Adipose tissue (tissue), 3 donors: ENCODE data around the gene CRTC1. TPM values are rescaled to one million over a fixed set of nuclear protein-coding genes. Genes with fewer than 3 reads are reported as not detected.

Source experiments
- H3K27ac ChIP-seq: one replicate; pipeline ENCODE4 v1.5.1; 2013; ENCODE audit warnings: low read depth, low read length
- WGBS, 3 donors: extraction: QIAGEN DNeasy Blood & Tissue Kit; methylation state at CpG; one replicate each; pipeline ENCODE4 v1.1.7; 2013; 5-methylcytosine and 5-hydroxymethylcytosine counted together
- polyA plus RNA-seq, 3 donors: library from polyadenylated mRNA; stranded (reverse); fragments of 200-250 nt; gene quantifications; one replicate each; pipeline ENCODE4 v1.2.3, GENCODE V29; 2013
- donor health status: healthy with polysubstance abuse.
- donor health status: Bipolar disorder and iron deficiency.
- donor health status: healthy.

Gene CRTC1, protein sequence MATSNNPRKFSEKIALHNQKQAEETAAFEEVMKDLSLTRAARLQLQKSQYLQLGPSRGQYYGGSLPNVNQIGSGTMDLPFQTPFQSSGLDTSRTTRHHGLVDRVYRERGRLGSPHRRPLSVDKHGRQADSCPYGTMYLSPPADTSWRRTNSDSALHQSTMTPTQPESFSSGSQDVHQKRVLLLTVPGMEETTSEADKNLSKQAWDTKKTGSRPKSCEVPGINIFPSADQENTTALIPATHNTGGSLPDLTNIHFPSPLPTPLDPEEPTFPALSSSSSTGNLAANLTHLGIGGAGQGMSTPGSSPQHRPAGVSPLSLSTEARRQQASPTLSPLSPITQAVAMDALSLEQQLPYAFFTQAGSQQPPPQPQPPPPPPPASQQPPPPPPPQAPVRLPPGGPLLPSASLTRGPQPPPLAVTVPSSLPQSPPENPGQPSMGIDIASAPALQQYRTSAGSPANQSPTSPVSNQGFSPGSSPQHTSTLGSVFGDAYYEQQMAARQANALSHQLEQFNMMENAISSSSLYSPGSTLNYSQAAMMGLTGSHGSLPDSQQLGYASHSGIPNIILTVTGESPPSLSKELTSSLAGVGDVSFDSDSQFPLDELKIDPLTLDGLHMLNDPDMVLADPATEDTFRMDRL
- 1 to 10 TPM; 5.3 to 8.3 (median 5.4) TPM for polyA plus RNA-seq

DNA sequence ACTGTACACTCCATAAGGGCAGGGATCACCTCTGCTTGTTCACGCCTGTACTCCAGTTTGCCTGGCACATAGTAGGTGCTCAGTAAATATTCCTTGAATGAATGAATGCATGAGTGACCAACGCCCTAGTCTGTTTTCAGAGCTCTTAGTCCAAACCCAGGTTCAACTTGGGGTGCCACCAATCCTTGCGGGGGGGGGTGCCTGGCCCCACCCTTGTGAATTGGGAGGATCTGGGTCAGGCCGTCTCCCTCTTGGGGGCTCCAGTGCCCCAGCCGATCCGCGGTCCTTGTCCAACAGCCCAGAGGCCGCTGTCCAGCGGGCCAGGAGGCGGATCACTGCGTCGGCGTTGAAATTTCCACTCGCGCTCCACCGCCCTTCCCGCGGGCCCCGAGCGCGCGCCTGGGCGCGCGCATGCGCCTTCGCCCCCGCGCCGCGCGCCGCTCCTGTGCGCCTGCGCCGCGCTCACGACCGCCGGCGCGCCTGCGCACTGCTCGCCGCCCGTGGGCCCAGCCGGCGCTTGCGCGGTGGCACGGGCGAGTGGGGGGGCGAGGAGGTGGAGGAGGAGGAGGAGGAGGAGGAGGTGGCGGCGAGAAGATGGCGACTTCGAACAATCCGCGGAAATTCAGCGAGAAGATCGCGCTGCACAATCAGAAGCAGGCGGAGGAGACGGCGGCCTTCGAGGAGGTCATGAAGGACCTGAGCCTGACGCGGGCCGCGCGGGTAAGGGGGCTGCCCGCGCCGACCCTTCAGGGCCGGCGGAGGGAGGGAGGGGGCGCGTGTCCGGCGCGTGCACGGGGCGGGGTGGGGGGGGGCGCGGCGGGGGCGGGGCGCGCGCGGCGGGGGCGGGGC lies at the start of gene CRTC1:
CRTC1 (plus strand) TSS at position 572 of the 849 bp plus-strand sequence; CDS start at position 595, 23 bp downstream.
- WGBS, 3 donors, result 1 to 3% (median 2%) methylated on average over 38 to 83 of the region's 93 CpGs
- H3K27ac ChIP-seq, result no peak within 1 kb of the TSS

DNA sequence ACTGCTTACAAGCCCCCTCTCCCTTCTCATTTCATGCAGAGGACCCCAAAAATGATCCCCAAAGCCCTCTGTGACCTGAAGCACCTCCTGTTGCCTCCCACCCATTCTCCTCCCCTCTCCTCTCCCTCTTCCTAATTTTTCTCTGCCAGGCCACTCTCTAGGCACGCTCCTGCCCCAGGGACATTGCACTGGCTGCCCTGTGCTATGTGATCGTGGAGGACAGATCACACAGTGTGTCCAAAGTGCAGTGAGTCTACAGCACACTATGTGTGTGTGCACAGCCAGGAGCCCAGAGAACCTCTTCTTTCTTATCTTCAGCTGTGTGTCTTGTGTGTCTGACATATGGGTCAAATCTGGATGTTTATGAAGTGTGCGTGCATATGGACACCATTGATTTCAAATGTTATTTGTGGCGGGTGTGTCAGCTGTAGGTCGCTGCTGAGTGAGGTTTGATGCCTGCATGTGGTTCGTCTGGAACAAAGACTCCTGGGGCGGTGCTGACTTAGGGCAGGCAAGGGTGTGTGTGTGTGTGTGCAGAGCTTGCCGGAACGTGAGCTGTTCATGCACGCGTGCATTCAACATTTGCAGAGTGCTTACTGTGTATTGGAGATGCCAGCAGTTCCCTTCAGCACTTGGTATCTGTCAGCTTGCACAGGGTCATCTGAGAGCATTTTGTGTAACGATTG lies 48.7 kb upstream of the CRTC1 start:
- WGBS, 3 donors, result 51 to 63% (median 57%) methylated on average over 12 of the region's 12 CpGs
- H3K27ac ChIP-seq, result no peak overlapping the region

DNA sequence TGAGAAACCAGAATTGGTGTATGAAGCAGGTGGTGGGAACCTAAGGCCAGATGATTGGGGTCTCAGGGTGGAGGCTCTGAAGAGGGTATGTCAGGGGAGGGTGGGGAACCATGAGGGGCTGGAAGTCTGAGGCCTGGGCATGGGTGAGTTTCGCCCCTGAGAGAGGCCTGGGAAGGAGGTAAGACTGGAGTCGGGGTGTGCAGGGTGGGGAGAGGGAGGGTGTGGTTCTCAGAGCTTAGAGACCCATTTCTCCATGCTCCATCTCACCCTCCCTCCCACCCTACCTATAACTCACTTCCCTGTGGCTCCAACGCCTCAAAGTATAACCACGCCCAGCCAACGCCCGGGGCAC lies 47.7 kb upstream of the CRTC1 start:
- no peak overlapping the region for H3K27ac ChIP-seq
- WGBS, 3 donors, result 5 to 25% (median 15%) methylated on average over 4 to 6 of the region's 6 CpGs

DNA sequence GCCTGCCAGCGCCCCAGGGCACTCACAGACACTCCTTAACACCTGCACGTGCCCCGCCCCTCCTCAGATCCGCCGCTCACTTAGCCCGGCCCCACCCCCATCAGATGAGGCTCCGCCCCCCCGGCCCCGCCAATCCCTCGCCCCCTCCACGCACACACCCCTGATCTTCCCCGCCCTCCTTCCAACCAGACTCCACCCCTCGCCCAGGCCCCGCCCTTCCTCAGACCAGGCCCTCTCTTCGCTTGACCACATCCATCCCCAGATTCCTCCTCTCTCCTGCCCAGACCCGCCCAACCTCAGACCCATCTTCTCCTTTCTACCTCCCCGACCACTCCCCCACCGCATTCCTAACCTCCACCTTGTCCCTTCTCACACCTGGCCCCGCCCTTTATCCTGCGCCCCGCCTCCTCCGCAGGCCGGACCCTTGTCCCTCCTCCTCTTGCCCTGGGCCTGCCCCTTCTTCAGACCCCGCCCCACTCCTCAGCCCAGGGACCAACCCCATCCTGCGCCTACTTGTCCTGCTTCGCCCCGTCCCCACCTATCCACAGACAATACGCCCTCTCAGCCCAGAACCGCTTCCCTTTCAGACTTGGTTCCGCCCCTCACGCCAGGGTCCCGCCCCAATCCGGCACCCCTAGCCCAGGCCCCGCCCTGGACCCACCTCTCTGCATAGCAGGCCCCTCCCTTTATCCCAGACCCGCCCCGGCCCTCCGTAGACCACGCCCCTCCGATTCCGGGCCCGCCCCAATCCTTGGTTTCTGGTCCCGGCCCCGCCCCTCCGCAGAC lies 47.1 kb upstream of the CRTC1 start:
- H3K27ac ChIP-seq, result no peak overlapping the region
- 1 to 2% (median 2%) methylated on average over 38 to 44 of the region's 44 CpGs for WGBS, 3 donors

DNA sequence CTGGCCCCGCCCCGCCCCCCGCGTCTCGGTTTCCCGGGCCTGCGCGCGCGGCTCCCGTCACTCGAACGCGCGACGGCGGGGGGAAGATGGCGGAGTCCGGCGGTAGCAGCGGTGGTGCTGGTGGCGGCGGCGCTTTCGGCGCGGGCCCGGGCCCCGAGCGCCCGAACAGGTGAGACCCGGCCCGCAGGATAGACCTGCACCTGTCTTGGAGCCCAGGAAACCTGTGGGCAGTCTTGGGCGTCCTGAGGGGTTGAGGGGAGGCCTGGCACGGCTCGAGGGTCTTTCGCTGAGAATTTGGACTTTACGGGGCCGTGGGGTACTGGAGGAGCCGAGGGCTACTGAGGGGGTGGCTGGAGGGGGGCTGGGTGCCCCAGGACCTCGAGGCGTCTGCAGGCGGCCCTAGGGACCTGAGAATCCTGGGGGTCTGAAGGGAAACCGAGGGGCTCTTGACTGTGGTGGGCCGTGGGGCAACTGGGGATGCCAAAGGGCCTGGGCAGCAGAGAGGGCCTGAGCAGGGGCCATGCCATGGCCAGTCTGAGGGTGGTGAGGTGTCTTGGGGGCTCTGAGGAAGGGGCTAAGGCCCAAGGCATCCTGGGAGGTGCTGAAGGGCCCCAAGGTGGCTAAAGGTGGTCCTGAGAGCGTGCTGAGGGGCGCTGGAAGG lies 46.4 kb upstream of the CRTC1 start, which contains the start of gene KLHL26:
KLHL26 (plus strand) TSS at position 60 of the 661 bp plus-strand sequence; CDS start at position 87, 27 bp downstream.
- H3K27ac ChIP-seq, result no peak within 1 kb of the TSS
- 4 to 7% (median 7%) methylated on average over 44 to 47 of the region's 47 CpGs for WGBS, 3 donors

DNA sequence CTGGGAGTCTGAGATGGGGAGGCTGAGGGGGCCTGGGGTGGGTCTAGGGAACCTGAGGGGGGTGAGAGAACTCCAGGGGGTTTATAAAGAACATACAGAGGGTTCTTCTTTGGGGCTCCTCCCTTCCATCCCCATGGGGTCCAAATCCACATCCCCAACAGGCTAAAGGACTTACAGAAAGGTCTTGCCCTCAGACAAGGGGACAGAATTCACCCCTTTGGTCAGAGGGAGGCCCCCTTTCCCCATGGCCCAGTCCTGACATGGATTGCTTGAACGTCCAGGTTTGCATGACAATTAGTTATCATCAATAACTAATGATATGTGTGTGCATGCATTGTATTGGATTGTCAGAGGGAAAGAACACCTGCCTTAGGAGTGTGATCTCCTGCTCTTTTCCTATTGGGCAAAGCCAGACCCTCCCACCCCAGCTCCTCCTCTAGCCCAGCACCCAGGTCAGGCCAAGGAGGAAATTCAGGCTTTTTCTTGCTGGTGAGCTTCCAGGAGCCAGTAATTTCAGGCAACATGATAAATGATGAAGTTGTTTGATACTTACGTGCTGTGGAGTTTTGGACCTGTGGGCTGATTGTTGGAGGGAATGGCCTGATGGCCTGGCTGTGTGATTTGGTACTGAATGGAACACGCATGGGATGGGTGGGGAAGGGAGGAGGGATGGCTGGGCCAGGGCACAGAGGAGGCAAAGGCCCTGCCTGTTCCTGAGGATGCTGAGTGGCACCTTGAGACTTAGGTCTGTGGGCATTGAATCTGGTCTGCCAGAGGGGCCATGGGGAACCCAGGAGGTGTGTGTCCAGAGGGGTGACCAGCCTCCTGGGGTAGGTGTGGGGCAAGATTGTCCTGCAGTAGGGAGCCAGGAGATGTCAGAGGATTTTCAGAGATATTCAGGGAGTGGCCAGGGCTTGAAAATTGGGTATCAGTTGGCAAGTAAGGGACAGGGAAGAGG lies 45.5 kb upstream of the CRTC1 start:
- WGBS, 3 donors, result 13 to 44% (median 35%) methylated on average over 3 of the region's 3 CpGs
- no peak overlapping the region for H3K27ac ChIP-seq

DNA sequence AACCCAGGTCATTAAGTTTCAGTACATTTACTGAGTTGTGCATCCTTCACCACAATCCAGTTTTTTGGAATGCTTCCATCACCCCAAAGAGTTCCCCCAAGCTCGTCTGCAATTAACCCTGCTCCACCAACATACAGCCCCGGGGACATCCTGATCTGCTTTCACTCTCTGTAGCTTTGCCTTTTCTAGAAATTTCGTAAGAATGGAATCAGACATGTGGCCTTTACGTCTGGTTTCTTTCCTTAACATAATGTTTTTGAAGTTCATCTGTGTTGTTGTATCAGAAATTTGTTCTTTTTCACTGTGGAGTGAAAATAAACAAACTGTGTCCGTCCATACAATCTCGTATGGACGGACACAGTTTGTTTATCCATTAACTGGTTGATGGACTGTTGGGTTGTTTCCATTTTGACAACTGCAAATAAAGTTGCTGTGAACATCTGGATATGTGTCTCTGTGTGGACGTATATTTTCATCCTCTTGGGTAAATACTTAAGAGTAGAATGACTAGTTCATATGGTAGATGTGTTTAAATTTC lies 43.7 kb upstream of the CRTC1 start:
- 64 to 73% (median 71%) methylated on average over 8 of the region's 8 CpGs for WGBS, 3 donors
- no peak overlapping the region for H3K27ac ChIP-seq

DNA sequence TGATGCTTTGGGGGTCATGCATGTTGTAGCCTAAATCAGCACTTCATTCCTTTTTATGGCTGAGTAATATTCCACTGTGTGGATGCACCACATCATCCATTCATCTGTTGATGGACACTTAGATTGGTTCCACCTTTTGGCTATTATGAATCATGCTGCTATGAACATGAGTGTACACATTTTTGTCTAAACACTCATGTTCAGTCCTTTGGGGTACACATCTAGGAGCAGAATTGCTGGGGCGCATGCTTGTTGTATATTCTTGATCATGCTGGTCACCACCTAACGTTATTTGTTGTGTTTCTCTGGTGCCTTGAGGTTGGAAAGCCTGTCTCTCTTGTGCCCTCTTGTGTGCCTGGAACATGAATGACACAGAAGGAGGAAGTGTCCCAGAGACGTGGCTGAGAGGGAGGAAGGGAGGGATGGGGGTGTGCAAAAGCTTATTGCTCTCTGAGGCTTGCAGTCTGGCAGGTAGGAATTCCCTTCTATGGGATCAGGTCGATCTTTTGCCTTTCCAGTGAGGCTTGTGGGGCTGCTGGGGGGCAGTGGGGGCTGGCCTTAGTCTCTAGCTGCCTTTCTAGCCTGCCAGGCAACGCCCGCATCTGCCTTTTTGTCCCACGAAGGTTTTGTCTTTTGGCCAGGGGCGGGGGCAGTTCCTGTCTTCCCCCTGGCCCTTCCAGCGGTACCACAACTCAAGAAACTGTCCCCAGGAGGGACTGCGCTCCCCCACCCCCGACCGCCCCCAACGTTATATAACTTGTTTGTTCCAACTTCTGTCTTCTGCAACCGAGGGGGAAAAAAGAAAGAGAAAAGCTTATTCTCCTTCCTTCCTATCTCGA lies 39.1 kb upstream of the CRTC1 start:
- no peak overlapping the region for H3K27ac ChIP-seq
- 33 to 67% (median 42%) methylated on average over 15 of the region's 15 CpGs for WGBS, 3 donors

DNA sequence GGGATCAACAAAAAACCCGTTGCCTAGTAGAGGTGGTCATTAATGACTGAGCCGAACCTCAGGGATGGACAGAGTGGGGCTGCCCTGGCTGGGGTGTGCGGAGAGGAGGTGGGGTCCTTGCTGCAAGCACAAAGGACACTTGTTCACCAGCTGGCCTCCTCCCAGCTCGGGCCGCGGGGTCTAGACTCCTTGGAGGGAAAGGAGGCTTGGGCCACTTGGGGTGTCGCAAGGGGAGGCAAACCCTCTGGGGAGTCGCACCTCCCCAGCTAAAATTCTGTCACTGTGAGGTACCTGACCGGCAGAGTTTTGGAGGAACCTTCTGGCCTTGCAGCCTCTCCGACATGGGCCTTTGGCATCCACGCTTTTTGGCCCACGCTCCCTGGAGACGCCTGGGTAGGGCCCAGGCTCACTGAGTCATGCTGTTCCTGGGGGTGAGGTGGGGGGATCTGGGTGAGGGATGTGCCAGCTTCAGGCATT lies 38.4 kb upstream of the CRTC1 start:
- WGBS, 3 donors, result 71 to 77% (median 76%) methylated on average over 13 of the region's 13 CpGs
- no peak overlapping the region for H3K27ac ChIP-seq

DNA sequence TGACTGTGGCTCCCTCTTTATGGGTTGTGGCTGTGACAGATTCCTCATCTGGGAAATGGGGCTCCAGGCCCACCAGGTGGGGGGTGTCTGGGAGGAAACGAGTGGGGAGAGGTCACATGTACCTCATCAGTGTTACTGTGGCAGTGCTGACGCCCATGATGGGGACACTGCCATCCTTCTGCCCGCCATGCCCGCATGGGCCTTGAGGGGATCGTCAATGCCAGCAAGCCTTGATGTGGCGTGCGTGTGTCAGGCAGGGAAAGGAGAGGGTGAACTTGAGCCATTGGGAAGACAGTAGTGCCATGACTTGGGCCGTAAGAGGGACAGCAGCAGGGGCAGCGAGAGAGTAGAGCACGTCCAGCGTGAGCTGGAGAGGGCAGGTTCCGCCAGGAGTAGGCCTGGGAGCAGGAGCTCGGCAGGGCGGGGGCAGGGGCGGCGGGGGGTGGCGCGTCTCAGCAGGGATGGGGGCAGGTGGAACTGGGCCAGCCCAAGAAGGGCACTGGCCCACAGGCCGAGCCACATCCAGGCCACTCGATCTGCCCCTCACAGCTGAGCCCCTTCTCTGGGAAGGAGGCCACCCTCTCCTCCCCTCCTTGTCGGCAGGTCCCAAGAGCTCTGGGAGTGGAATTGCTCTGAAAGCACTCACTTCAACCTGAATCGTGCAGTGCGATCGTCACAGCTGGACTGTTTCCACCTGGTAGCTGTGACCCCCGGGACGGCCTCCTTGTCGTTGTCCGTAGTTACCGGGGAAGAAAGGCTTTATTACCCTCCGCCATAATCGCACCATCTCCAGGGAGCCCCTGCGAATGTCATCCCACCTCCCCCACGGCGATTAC lies 36.7 kb upstream of the CRTC1 start:
- 86 to 93% (median 92%) methylated on average over 32 to 34 of the region's 34 CpGs for WGBS, 3 donors
- no peak overlapping the region for H3K27ac ChIP-seq

DNA sequence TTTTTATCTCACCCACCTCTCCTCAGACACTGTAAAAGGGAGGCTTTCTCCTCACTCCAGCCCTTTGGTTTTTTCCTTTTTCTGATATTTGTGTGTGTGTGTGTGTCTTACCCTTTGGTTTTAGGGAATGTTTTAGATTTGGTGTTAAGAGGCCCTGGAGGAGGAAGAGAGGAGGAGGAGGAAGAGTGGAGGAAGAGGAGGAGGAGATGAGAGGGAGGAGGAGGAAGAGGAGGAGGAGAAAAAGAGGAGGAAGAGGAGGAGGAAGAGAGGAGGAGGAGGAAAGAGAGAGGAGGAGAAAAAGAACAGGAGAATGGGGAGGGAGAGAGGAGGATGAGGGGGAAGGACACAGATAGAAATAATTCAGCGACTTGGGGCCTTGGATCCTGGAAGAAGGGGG lies 36.1 kb upstream of the CRTC1 start:
- 83 to 100% (median 88%) methylated on average over 1 of the region's 1 CpG for WGBS, 3 donors
- no peak overlapping the region for H3K27ac ChIP-seq

DNA sequence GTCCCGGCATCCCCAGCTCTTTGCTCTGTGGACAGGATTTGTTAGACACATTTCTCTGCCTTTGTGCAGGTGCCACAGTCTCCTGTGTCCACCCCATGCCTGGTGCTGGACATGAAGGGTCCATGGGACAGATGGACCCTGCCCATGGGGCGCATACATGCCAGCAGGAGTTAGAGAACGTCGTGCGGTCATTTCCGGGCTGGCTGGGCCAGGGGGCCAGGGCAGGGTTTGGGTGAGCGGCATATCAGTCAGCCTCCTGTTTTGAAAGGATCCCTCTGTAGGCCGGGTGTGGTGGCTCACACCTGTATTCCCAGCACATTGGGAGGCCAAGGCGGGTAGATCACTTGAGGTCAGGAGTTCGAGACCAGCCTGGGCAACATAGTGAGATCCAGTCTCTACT lies 35.7 kb upstream of the CRTC1 start:
- WGBS, 3 donors, result 93 to 97% (median 93%) methylated on average over 10 of the region's 10 CpGs
- H3K27ac ChIP-seq, result no peak overlapping the region

DNA sequence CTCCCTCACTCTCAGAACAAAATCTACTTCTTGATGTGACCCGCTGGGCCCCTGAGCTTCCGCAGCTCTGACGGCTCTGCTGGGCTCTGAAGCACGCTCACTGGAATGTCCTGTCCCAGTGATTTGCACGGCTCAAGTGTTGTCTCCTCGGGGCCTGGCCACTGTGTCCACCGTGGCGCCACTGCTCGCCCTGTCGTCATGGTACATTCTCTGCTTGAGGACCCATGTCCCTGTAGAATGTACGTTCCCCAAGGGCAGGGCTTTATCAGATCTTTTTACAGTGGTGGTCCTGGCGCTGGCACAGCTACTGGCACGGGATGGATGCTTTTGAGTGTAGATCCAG lies 34.5 kb upstream of the CRTC1 start:
- WGBS, 3 donors, result 50 to 70% (median 65%) methylated on average over 13 of the region's 13 CpGs

DNA sequence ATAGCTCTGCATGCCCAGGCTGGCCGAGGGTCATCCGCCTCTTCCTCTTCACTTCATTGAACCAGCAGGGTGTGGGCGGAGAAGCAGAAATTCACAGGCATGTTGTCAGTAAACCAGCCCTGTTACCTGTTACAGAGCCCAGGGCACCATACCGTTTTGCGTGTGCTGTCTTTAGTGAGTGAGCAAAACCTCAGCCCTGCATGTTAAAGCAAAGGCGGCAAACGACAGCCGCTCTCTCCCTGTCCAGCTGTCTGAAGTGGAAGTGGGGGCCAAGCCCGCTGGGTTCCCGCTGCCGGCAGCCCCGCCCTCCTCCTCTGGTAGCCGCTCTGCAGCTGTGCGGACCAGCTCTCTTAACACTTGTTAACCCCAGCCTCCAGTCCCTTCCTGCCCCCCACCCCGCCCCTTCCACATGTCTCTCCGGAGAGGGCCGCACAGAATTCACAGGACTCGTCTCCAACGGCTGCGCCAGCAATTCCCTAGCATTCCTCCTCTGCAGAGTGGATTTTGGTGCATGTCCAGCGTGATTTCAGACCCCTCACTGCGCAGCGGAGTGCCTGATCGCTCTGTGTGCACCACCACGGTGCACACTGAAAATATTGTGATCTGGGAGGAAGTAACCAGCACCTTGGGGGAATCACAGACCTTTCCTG lies 34.0 kb upstream of the CRTC1 start:
- H3K27ac ChIP-seq, result peak overlapping the region; percentile 11
- 8 to 56% (median 9%) methylated on average over 25 of the region's 25 CpGs for WGBS, 3 donors

More for the DNA sequence above, 34.5 kb upstream of the CRTC1 start:
- H3K27ac ChIP-seq, result no peak overlapping the region
